ENCODE data around the gene ALK.

ALK gene

GRCh38 chr2:29660201-29660600 is 261.2 kb downstream of the ALK start:
- Histone ChIP-seq H3K79me2 (ENCODE audit: insufficient read depth, low read length) (no peaks in the 10 kb centered on the region), H4K20me1 (ENCODE audit: insufficient read depth, low read length) (no peaks in the 10 kb centered on the region), H2AFZ (ENCODE audit: low read depth, low read length) (no peak overlapping the region), H3K4me3 (ENCODE audit: low read depth in 1 of 2, low read length in 2 of 2) (no peak overlapping the region), H3K9me3 (ENCODE audit: insufficient read depth, low read length, severe bottlenecking) (no peaks in the 10 kb centered on the region), H3K36me3 (ENCODE audit: insufficient read depth, low read length) (no peaks in the 10 kb centered on the region), H3K4me2 (ENCODE audit: insufficient read depth, low read length) (no peak overlapping the region), H3K27ac (ENCODE audit: low read length) (no peak overlapping the region), H3K9ac (ENCODE audit: low read depth, low read length) (no peak overlapping the region), H3K27me3 (ENCODE audit: insufficient read depth, low read length, poor library complexity) (peaks cover 7% of the 10 kb centered on the region), H3K4me1 (ENCODE audit: insufficient read depth, low read length) (no peaks in the 10 kb centered on the region)
- TF ChIP-seq EZH2 (IDR thresholded peaks at IDR 0.05; ENCODE audit: borderline replicate concordance, low read depth, low read length, severe bottlenecking), result no peak
- TF ChIP-seq CTCF (IDR thresholded peaks at IDR 0.05; ENCODE audit: borderline replicate concordance, extremely low read depth, low read length, poor library complexity, severe bottlenecking), result no peak
- no peak for ATAC-seq (ENCODE audit: insufficient read depth, low read depth)
- DNase-seq, result no peak

GRCh38 chr2:29659178-29659577 is 262.2 kb downstream of the ALK start:
- Histone ChIP-seq H2AFZ (ENCODE audit: low read depth, low read length) (no peak overlapping the region), H4K20me1 (ENCODE audit: insufficient read depth, low read length) (no peaks in the 10 kb centered on the region), H3K27me3 (ENCODE audit: insufficient read depth, low read length, poor library complexity) (peaks cover 7% of the 10 kb centered on the region), H3K79me2 (ENCODE audit: insufficient read depth, low read length) (no peaks in the 10 kb centered on the region), H3K9me3 (ENCODE audit: insufficient read depth, low read length, severe bottlenecking) (no peaks in the 10 kb centered on the region), H3K4me2 (ENCODE audit: insufficient read depth, low read length) (no peak overlapping the region), H3K36me3 (ENCODE audit: insufficient read depth, low read length) (no peaks in the 10 kb centered on the region), H3K9ac (ENCODE audit: low read depth, low read length) (no peak overlapping the region), H3K4me1 (ENCODE audit: insufficient read depth, low read length) (no peaks in the 10 kb centered on the region), H3K4me3 (ENCODE audit: low read depth in 1 of 2, low read length in 2 of 2) (no peak overlapping the region), H3K27ac (ENCODE audit: low read length) (no peak overlapping the region)
- ATAC-seq (ENCODE audit: insufficient read depth, low read depth) (no peak), DNase-seq (no peak)
- TF ChIP-seq EZH2 (IDR thresholded peaks at IDR 0.05; ENCODE audit: borderline replicate concordance, low read depth, low read length, severe bottlenecking) (no peak), CTCF (IDR thresholded peaks at IDR 0.05; ENCODE audit: borderline replicate concordance, extremely low read depth, low read length, poor library complexity, severe bottlenecking) (no peak)

GRCh38 chr2:29657674-29658073 is 263.7 kb downstream of the ALK start:
- DNase-seq (no peak), ATAC-seq (ENCODE audit: insufficient read depth, low read depth) (no peak)
- H3K4me2 ChIP-seq (ENCODE audit: insufficient read depth, low read length), result no peak overlapping the region
- H3K4me1 ChIP-seq (ENCODE audit: insufficient read depth, low read length), result no peaks in the 10 kb centered on the region
- no peak overlapping the region for H3K9ac ChIP-seq (ENCODE audit: low read depth, low read length)
- H4K20me1 ChIP-seq (ENCODE audit: insufficient read depth, low read length), result no peaks in the 10 kb centered on the region
- H2AFZ ChIP-seq (ENCODE audit: low read depth, low read length), result no peak overlapping the region
- H3K36me3 ChIP-seq (ENCODE audit: insufficient read depth, low read length), result no peaks in the 10 kb centered on the region
- H3K79me2 ChIP-seq (ENCODE audit: insufficient read depth, low read length), result no peaks in the 10 kb centered on the region
- H3K9me3 ChIP-seq (ENCODE audit: insufficient read depth, low read length, severe bottlenecking), result no peaks in the 10 kb centered on the region
- no peak overlapping the region for H3K27ac ChIP-seq (ENCODE audit: low read length)
- no peak overlapping the region for H3K4me3 ChIP-seq (ENCODE audit: low read depth in 1 of 2, low read length in 2 of 2)
- TF ChIP-seq CTCF (IDR thresholded peaks at IDR 0.05; ENCODE audit: borderline replicate concordance, extremely low read depth, low read length, poor library complexity, severe bottlenecking) (no peak), EZH2 (IDR thresholded peaks at IDR 0.05; ENCODE audit: borderline replicate concordance, low read depth, low read length, severe bottlenecking) (no peak)
- H3K27me3 ChIP-seq (ENCODE audit: insufficient read depth, low read length, poor library complexity), result peaks cover 7% of the 10 kb centered on the region

Data from DND-41 (cell line).